Activated T-cell treated with anti-CD3 and anti-CD28 coated beads, Interleukin-2, amount 50 U/mL, for 72 hours (primary cell): ENCODE results near the gene UBL4B. TPM values are rescaled to one million over a fixed set of nuclear protein-coding genes. Genes with fewer than 3 reads are reported as not detected.

Experiments used
- ATAC-seq, 2 donors: fragments of 150-1000 bp; cut with Tn5 transposase; replicated peaks in 1 of 2; 2 replicates each; pipeline ENCODE4 v1.10.0; 2021; ENCODE audit warnings: moderate library complexity in 2 of 2, mild to moderate bottlenecking in 1 of 2
- DNase-seq, 2 donors: peaks; one replicate each; pipeline ENCODE4 v3.0.0; 2021 to 2022; ENCODE audit warnings: mixed read lengths in 1 of 2
- H3K27ac Mint-ChIP-seq: one replicate; pipeline ENCODE4 v1.8.0; 2022; ENCODE audit warnings: mild to moderate bottlenecking, moderate library complexity, mixed read lengths
- H3K27me3 Mint-ChIP-seq: one replicate; pipeline ENCODE4 v1.8.0; 2022; ENCODE audit warnings: low read depth, mixed read lengths
- H3K36me3 Mint-ChIP-seq, 2 donors: one replicate each; pipeline ENCODE4 v1.8.0; 2022; ENCODE audit warnings: mixed read lengths in 2 of 2, mild to moderate bottlenecking in 1 of 2; ENCODE audit not compliant: insufficient read depth in 2 of 2
- H3K4me1 Mint-ChIP-seq: one replicate; pipeline ENCODE4 v1.8.0; 2022; ENCODE audit warnings: low read depth, mixed read lengths
- H3K4me3 Mint-ChIP-seq, 2 donors: one replicate each; pipeline ENCODE4 v1.8.0; 2022; ENCODE audit warnings: mild to moderate bottlenecking in 2 of 2, mixed read lengths in 2 of 2, moderate library complexity in 2 of 2
- H3K9me3 Mint-ChIP-seq, 2 donors: one replicate each; pipeline ENCODE4 v1.8.0; 2022; ENCODE audit warnings: mixed read lengths in 2 of 2
- total RNA-seq, 2 donors: library from RNA; stranded (reverse); gene quantifications; one replicate each; pipeline ENCODE4 v1.2.3, GENCODE V29; 2022

UBL4B gene
- total RNA-seq, 2 donors from 2014 or later: not detected

GRCh38 chr1:110112656-110113055 lies 413 bp downstream of the UBL4B start:
- Mint-ChIP-seq H3K27me3 (peaks cover 47% of the 10 kb centered on the region), H3K4me1 (peaks cover 5% of the 10 kb centered on the region)

GRCh38 chr1:110113551-110113950 lies 1.3 kb downstream of the UBL4B start:
- ATAC-seq: peak in 1 of 2 donors; percentile 25
- Mint-ChIP-seq H3K4me3 (no peak overlapping the region), H3K9me3 (no peaks in the 10 kb centered on the region), H3K27me3 (peaks cover 47% of the 10 kb centered on the region), H3K4me1 (peaks cover 6% of the 10 kb centered on the region), H3K27ac (no peak overlapping the region), H3K36me3 (no peaks in the 10 kb centered on the region)
- no peak for DNase-seq

More at GRCh38 chr1:110112656-110113055, 413 bp downstream of the UBL4B start:
- ATAC-seq (no peak), DNase-seq (no peak)
- no peaks in the 10 kb centered on the region for H3K36me3 Mint-ChIP-seq
- no peak overlapping the region for H3K4me3 Mint-ChIP-seq
- no peaks in the 10 kb centered on the region for H3K9me3 Mint-ChIP-seq
- no peak overlapping the region for H3K27ac Mint-ChIP-seq

GRCh38 chr1:110114173-110114572 lies 1.9 kb downstream of the UBL4B start:
- peaks cover 13% of the 10 kb centered on the region for H3K4me1 Mint-ChIP-seq
- no peak overlapping the region for H3K4me3 Mint-ChIP-seq
- H3K27ac Mint-ChIP-seq: no peak overlapping the region
- no peaks in the 10 kb centered on the region for H3K36me3 Mint-ChIP-seq
- peaks cover 47% of the 10 kb centered on the region for H3K27me3 Mint-ChIP-seq
- ATAC-seq (no peak), DNase-seq (no peak)
- no peaks in the 10 kb centered on the region for H3K9me3 Mint-ChIP-seq

- Mint-ChIP-seq H3K4me3 (no peak overlapping the region), H3K27me3 (peaks cover 40% of the 10 kb centered on the region), H3K4me1 (peaks cover 17% of the 10 kb centered on the region), H3K27ac (no peak overlapping the region), H3K9me3 (no peaks in the 10 kb centered on the region), H3K36me3 (no peaks in the 10 kb centered on the region)
- ATAC-seq: no peak
- no peak for DNase-seq
Observed at GRCh38 chr1:110114784-110115183, 2.5 kb downstream of the UBL4B start.

GRCh38 chr1:110118636-110119396 lies 6.6 kb downstream of the UBL4B start:
- H3K4me1 Mint-ChIP-seq: peaks cover 17% of the 10 kb centered on the region
- DNase-seq (peak; percentile 29 to 55), ATAC-seq (peak; percentile 84 to 91)
- no peak overlapping the region for H3K4me3 Mint-ChIP-seq
- H3K9me3 Mint-ChIP-seq: peaks cover 3 to 4% of the 10 kb centered on the region in 2 donors
- peaks cover 27% of the 10 kb centered on the region for H3K27me3 Mint-ChIP-seq
- H3K36me3 Mint-ChIP-seq: peaks cover 3 to 4% of the 10 kb centered on the region in 2 donors
- no peak overlapping the region for H3K27ac Mint-ChIP-seq

- H3K36me3 Mint-ChIP-seq: peaks cover 3 to 4% of the 10 kb centered on the region in 2 donors
- ATAC-seq (no peak), DNase-seq (no peak)
- H3K27me3 Mint-ChIP-seq: peaks cover 24% of the 10 kb centered on the region
- peaks cover 17% of the 10 kb centered on the region for H3K4me1 Mint-ChIP-seq
- H3K4me3 Mint-ChIP-seq: no peak overlapping the region
- peaks cover 3 to 4% of the 10 kb centered on the region in 2 donors for H3K9me3 Mint-ChIP-seq
- H3K27ac Mint-ChIP-seq: no peak overlapping the region
Observed at GRCh38 chr1:110119843-110120242, 7.6 kb downstream of the UBL4B start.

GRCh38 chr1:110120960-110121561 lies 8.8 kb downstream of the UBL4B start:
- DNase-seq (no peak), ATAC-seq (no peak)
- H3K4me3 Mint-ChIP-seq: no peak overlapping the region
- peaks cover 23% of the 10 kb centered on the region for H3K27me3 Mint-ChIP-seq
- H3K27ac Mint-ChIP-seq: no peak overlapping the region
- peaks cover 3 to 4% of the 10 kb centered on the region in 2 donors for H3K36me3 Mint-ChIP-seq
- H3K9me3 Mint-ChIP-seq: peaks cover 3 to 4% of the 10 kb centered on the region in 2 donors
- peaks cover 17% of the 10 kb centered on the region for H3K4me1 Mint-ChIP-seq

GRCh38 chr1:110123224-110123623 lies 11.0 kb downstream of the UBL4B start:
- DNase-seq: no peak
- Mint-ChIP-seq H3K27ac (no peak overlapping the region), H3K36me3 (peaks cover 3 to 4% of the 10 kb centered on the region in 2 donors), H3K4me1 (peaks cover 13% of the 10 kb centered on the region), H3K27me3 (peaks cover 20% of the 10 kb centered on the region), H3K9me3 (peaks cover 3 to 4% of the 10 kb centered on the region in 2 donors), H3K4me3 (no peak overlapping the region)
- no peak for ATAC-seq

GRCh38 chr1:110125810-110126209 lies 13.6 kb downstream of the UBL4B start:
- no peak overlapping the region for H3K27ac Mint-ChIP-seq
- H3K4me1 Mint-ChIP-seq: no peaks in the 10 kb centered on the region
- no peak for ATAC-seq
- no peak for DNase-seq
- H3K36me3 Mint-ChIP-seq: no peaks in the 10 kb centered on the region
- no peak overlapping the region for H3K4me3 Mint-ChIP-seq
- H3K27me3 Mint-ChIP-seq: peaks cover 36% of the 10 kb centered on the region
- H3K9me3 Mint-ChIP-seq: no peaks in the 10 kb centered on the region

- no peaks in the 10 kb centered on the region for H3K36me3 Mint-ChIP-seq
- no peaks in the 10 kb centered on the region for H3K9me3 Mint-ChIP-seq
- ATAC-seq (peak in 1 of 2 donors; percentile 51), DNase-seq (peak in 1 of 2 donors; percentile 16)
- no peak overlapping the region for H3K27ac Mint-ChIP-seq
- H3K4me1 Mint-ChIP-seq: no peaks in the 10 kb centered on the region
- H3K4me3 Mint-ChIP-seq: no peak overlapping the region
- H3K27me3 Mint-ChIP-seq: peaks cover 36% of the 10 kb centered on the region
Observed at GRCh38 chr1:110130113-110130591, 17.9 kb downstream of the UBL4B start.

GRCh38 chr1:110130989-110131388 lies 18.7 kb downstream of the UBL4B start:
- no peak for DNase-seq
- no peak for ATAC-seq
- H3K9me3 Mint-ChIP-seq: no peaks in the 10 kb centered on the region
- peaks cover 38% of the 10 kb centered on the region for H3K27me3 Mint-ChIP-seq
- H3K4me1 Mint-ChIP-seq: peaks cover 4% of the 10 kb centered on the region
- no peak overlapping the region for H3K4me3 Mint-ChIP-seq
- H3K27ac Mint-ChIP-seq: no peak overlapping the region
- no peaks in the 10 kb centered on the region for H3K36me3 Mint-ChIP-seq

GRCh38 chr1:110132682-110133081 lies 20.4 kb downstream of the UBL4B start:
- Mint-ChIP-seq H3K4me3 (no peak overlapping the region), H3K9me3 (no peaks in the 10 kb centered on the region), H3K4me1 (peaks cover 19% of the 10 kb centered on the region), H3K27me3 (peaks cover 52% of the 10 kb centered on the region), H3K36me3 (no peaks in the 10 kb centered on the region), H3K27ac (no peak overlapping the region)
- ATAC-seq (no peak), DNase-seq (no peak)

GRCh38 chr1:110133436-110133835 lies 21.2 kb downstream of the UBL4B start:
- Mint-ChIP-seq H3K36me3 (no peaks in the 10 kb centered on the region), H3K9me3 (no peaks in the 10 kb centered on the region), H3K27ac (no peak overlapping the region), H3K27me3 (peaks cover 49% of the 10 kb centered on the region), H3K4me3 (no peak overlapping the region), H3K4me1 (peaks cover 21% of the 10 kb centered on the region)
- DNase-seq (no peak), ATAC-seq (no peak)
